Heart left ventricle (tissue), 16 donors: Measurements from ENCODE around the gene SIDT2. TPM values are rescaled to one million over a fixed set of nuclear protein-coding genes. Genes with fewer than 3 reads are reported as not detected.

Experiments used
- ATAC-seq, 4 donors: fragments of 200-7000 bp; cut with Tn5 transposase; one replicate each; pipeline ENCODE4 v1.9.1; 2020 to 2022; ENCODE audit warnings: moderate library complexity in 4 of 4, mild to moderate bottlenecking in 3 of 4, moderate number of reproducible peaks in 1 of 4
- DNase-seq, 5 donors: peaks; one replicate each; pipeline ENCODE4 v3.0.0-alpha.2; 2020
- H3K27ac ChIP-seq, 12 donors: fragments of 200-600 bp; sonication (generic) in 4 of 12; one replicate each; pipeline versions ENCODE4 v1.5.0 to v1.8.0; 2016 to 2022; ENCODE audit warnings: mild to moderate bottlenecking in 2 of 12
- H3K27me3 ChIP-seq, 9 donors: fragments of 200-600 bp; sonication (generic) in 2 of 9; one replicate each; pipeline versions ENCODE4 v1.5.1 to v1.8.0; 2016 to 2022; ENCODE audit warnings: mild to moderate bottlenecking in 3 of 9
- H3K36me3 ChIP-seq, 9 donors: fragments of 200-600 bp; sonication (generic) in 2 of 9; one replicate each; pipeline versions ENCODE4 v1.5.0 to v1.8.0; 2018 to 2022; ENCODE audit warnings: mild to moderate bottlenecking in 2 of 9
- H3K4me1 ChIP-seq, 12 donors: fragments of 200-600 bp; sonication (generic) in 4 of 12; one replicate each; pipeline versions ENCODE4 v1.5.0 to v1.8.0; 2016 to 2022; ENCODE audit warnings: mild to moderate bottlenecking in 3 of 12
- H3K4me3 ChIP-seq, 12 donors: fragments of 200-600 bp; sonication (generic) in 4 of 12; one replicate each; pipeline versions ENCODE4 v1.5.0 to v1.8.0; 2017 to 2022; ENCODE audit warnings: mild to moderate bottlenecking in 9 of 12, moderate library complexity in 4 of 12
- H3K9me3 ChIP-seq, 12 donors: fragments of 200-600 bp; sonication (generic) in 4 of 12; one replicate each; pipeline versions ENCODE4 v1.5.0 to v1.8.0; 2016 to 2022; ENCODE audit warnings: mild to moderate bottlenecking in 1 of 12
- CTCF ChIP-seq, 12 donors: fragments of 200-600 bp; sonication (generic) in 4 of 12; IDR thresholded peaks; one replicate each; pipeline versions ENCODE4 v1.5.0 to v1.8.0; 2018 to 2022; ENCODE audit warnings: antibody characterized with exemption in 12 of 12, mild to moderate bottlenecking in 5 of 12
- POLR2A ChIP-seq, 2 donors: fragments of 450-650 bp; IDR thresholded peaks; one replicate each; pipeline ENCODE4 v1.6.1; 2017; ENCODE audit warnings: antibody characterized with exemption in 2 of 2, mild to moderate bottlenecking in 2 of 2, moderate library complexity in 2 of 2
- WGBS, 4 donors: extraction: QIAGEN DNeasy Blood & Tissue Kit in 2 of 4; methylation state at CpG; one replicate each; pipeline versions ENCODE4 v1.1.5 to v1.1.7; 2013 to 2018; 5-methylcytosine and 5-hydroxymethylcytosine counted together
- intact Hi-C, 10 donors: fragments of 100-400 bp; cut with DNase I; formaldehyde crosslinking; loops; one replicate each; pipeline versions ENCODE4 v1.11.1 to v1.14.2; 2022
- polyA plus RNA-seq, 2 donors: library from polyadenylated mRNA; stranded (reverse); fragments of 200-250 nt; gene quantifications; one replicate each; pipeline ENCODE4 v1.2.3, GENCODE V29; 2013
- total RNA-seq, 9 donors: library from RNA; depleted of rRNA in 2 of 9; stranded (reverse); fragments of >200 nt in 2 of 9; fragmentation: NEBNext Ultra II Directional in 3 of 9; extraction: Animal tissue kit (Norgen Biotek cat#: 25700) in 3 of 9; gene quantifications; one replicate each; pipeline versions ENCODE4 v1.1.0 to v1.2.4, GENCODE V29; 2016 to 2023
- donor health status: ischemic (EF 13 %, LVEDD 7.1; RV severe dilation, severe dysfunction).
- donor health status: healthy with polysubstance abuse.
- donor health status: DM: no; HTN: yes; CAD: no.
- donor health status: DM: no; HTN: no; CAD: no.
- donor health status: ischemic (EF 25% LVEDD 6.9; RV normal size, moderate dysfunction).
- donor health status: ischemic (EF 25% LVEDD 5.7; RV mildly dilated, moderate dysfunction).
- donor health status: healthy.
- donor health status: DM: yes; HTN: yes; CAD: no.
- donor health status: ischemic (EF 35%, LVEDD 5.7; RV mildly dilated, moderate dysfunction).
- donor health status: nonischemic (EF 11% LVEDD 7.7; RV severe dilation, severe dysfunction).
- donor health status: DM: yes; HTN: yes; CAD: no.
- donor health status: PGD.
- donor health status: ischemic (EF 29% LVEDD 5.4; RV normal size, mild dysfunction).
- donor health status: nonischemic (EF 23%, LVEDD 6.1; RV moderate dilation, normal function).

Gene SIDT2
- total and polyA plus RNA-seq, 11 donors: 13.9 to 45.5 (median 19.3) TPM

DNA sequence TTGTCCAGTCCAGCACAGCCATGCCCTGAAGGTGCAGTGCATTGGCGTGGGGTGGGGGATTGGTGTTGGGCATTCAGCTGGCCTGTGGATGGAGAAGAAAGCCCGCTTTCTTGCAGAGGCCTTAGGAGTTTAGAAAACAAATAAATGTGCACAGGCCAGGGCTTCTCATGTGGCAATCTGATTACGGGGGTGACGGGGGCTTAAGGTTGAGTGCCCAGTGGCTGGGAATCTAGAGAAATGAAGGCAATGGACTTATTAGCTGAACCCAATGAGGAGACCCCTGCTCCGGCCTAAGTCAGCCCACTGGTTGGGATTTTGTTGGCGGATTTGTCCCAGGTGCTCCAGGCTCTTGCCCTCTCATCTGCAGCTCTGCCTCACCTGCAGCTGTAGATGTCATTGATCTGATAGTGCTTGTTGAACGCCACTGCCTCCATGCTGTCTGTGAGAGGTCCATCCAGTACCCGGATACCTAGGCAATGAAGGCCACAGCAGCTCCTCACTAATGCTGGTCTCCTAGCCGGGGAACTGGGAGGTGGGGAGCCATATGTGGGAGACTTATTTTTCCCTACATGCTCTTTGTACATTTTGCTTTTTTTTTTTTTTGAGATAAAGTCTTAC lies 47.1 kb downstream of the SIDT2 start:
- H3K4me3 ChIP-seq: no peak overlapping the region
- no peaks in the 10 kb centered on the region for H3K27me3 ChIP-seq
- DNase-seq (no peak), ATAC-seq (no peak)
- peaks cover 0 to 90% (median 70%) of the 10 kb centered on the region in 9 donors for H3K36me3 ChIP-seq
- TF ChIP-seq CTCF (IDR thresholded peaks at IDR 0.05): no peak
- TF ChIP-seq POLR2A (IDR thresholded peaks at IDR 0.05): no peak
- H3K27ac ChIP-seq: peak overlapping the region in 1 of 12 donors; percentile 89
- H3K9me3 ChIP-seq: no peaks in the 10 kb centered on the region
- peaks cover 9 to 39% (median 22%) of the 10 kb centered on the region in 12 donors for H3K4me1 ChIP-seq
- WGBS, 4 donors: 96 to 97% (median 97%) methylated on average over 9 of the region's 9 CpGs
- intact Hi-C loops: loop anchor here (1.0 to 10.0 kb wide), 16 partner anchors 43 to 493 kb away; partner anchors contain the start of genes APOA5 (in 4 of the 10) and ZPR1 (in 2 of the 10)

DNA sequence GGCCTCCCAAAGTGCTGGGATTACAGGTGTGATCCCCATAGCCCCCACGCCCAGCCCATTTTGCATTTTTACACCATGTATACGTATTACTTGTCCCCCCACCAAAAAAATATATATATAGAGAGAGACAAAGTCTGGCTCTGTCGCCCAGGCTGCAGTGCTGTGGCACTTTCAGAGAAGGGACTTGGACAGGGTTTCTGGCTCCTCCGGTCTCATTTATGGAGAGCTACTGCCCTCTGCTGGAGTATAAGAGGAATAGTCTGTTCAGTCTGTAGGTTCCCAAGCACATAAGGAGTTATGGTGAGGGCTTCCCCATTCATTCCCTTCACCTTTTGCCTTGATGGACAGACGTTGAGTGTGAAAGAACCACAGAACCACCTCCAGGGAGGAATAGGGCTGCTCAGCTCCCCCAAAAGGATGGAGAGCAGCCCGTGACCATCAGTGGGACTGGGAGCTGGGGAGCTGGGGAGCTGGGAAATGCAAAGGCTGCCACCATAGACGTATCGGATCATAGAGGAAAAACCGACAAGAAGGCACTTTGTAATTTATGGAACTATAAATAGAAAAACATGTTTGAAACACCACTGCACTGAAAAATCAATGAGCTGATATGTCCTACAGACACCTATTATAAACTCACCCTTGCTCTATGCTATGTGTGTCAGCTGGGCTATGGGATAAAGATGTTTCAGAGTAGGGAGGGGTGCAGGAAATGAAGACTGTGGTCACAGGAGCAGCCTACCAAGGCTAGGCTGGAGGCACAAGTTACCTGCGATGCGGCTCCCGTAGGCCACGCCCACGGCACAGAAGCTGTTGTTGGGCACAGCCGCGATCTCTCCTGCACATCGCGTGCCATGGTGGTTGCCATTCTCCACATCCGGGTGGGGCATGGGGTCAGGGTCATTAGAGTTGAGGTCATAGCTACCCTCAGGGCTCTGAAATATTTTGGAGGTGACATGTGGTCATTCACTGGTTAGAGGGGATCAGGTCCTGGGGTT lies 48.1 kb downstream of the SIDT2 start:
- Histone ChIP-seq H3K27ac (peak overlapping the region in 1 of 12 donors; percentile 13), H3K4me3 (no peak overlapping the region), H3K36me3 (peaks cover 0 to 82% (median 70%) of the 10 kb centered on the region in 9 donors), H3K9me3 (no peaks in the 10 kb centered on the region), H3K4me1 (peaks cover under 1 to 39% (median 21%) of the 10 kb centered on the region in 12 donors), H3K27me3 (no peaks in the 10 kb centered on the region)
- intact Hi-C loops: loop anchor here (2.0 to 10.0 kb wide), 15 partner anchors 44 to 494 kb away; partner anchors contain the start of genes APOA5 (in 4 of the 10) and ZPR1 (in 2 of the 10)
- TF ChIP-seq CTCF (IDR thresholded peaks at IDR 0.05) (peak; percentile 64 to 88 (median 82)), POLR2A (IDR thresholded peaks at IDR 0.05) (no peak)
- 62 to 72% (median 68%) methylated on average over 19 of the region's 19 CpGs for WGBS, 4 donors
- DNase-seq: peak in 2 of 5 donors; percentile 50 to 58
- ATAC-seq: peak in 3 of 4 donors; percentile 75 to 80 (median 76)

- Histone ChIP-seq H3K4me1 (peaks cover under 1 to 30% (median 15%) of the 10 kb centered on the region in 12 donors), H3K27ac (no peak overlapping the region), H3K36me3 (peaks cover 0 to 68% (median 60%) of the 10 kb centered on the region in 9 donors), H3K4me3 (no peak overlapping the region), H3K9me3 (no peaks in the 10 kb centered on the region), H3K27me3 (no peaks in the 10 kb centered on the region)
- TF ChIP-seq CTCF (IDR thresholded peaks at IDR 0.05) (no peak), POLR2A (IDR thresholded peaks at IDR 0.05) (no peak)
- DNase-seq (no peak), ATAC-seq (no peak)
- intact Hi-C loops: loop anchor here in 9 of 10 donors (5.0 to 10.0 kb wide), 11 partner anchors 46 to 496 kb away; partner anchors contain the start of genes APOA5 (in 4 of the 9) and ZPR1 (in 1 of the 9)
- WGBS, 4 donors: 87 to 96% (median 94%) methylated on average over 11 of the region's 11 CpGs
Observed at GRCh38 chr11:117228091-117228490, 49.5 kb downstream of the SIDT2 start.
